Measurements from ENCODE around the gene CCDC196. TPM values are rescaled to one million over a fixed set of nuclear protein-coding genes. Genes with fewer than 3 reads are reported as not detected.
"Not testable (repeated sequence)": the region's sequence is repeated elsewhere in the genome, so short reads cannot be mapped to it uniquely, and the experiment has no call there.

The CCDC196 gene
- total RNA-seq, 1 experiment from 2014 or later, result not detected

GRCh38 chr14:66507722-66508546 lies 21.8 kb downstream of the CCDC196 start, which contains the start of gene GPHN:
GPHN (plus strand) TSS chr14:66508147.
- H3K36me3 ChIP-seq (replicated peaks; ENCODE audit: control insufficient read depth, insufficient read depth, low read length), result no peaks in the 10 kb centered on the region
- DNase-seq, result peak; percentile 89
- H3K27me3 ChIP-seq (ENCODE audit: control insufficient read depth, insufficient read depth, low read length), result peaks cover 10% of the 10 kb centered on the region
- H3K4me3 ChIP-seq (ENCODE audit: insufficient read depth, low read depth, low read length), result peak within 1 kb of the TSS; percentile 92

GRCh38 chr14:66508547-66508845 lies 22.3 kb downstream of the CCDC196 start:
- Histone ChIP-seq H3K36me3 (replicated peaks; ENCODE audit: control insufficient read depth, insufficient read depth, low read length) (no peaks in the 10 kb centered on the region), H3K27me3 (ENCODE audit: control insufficient read depth, insufficient read depth, low read length) (peaks cover 10% of the 10 kb centered on the region), H3K4me3 (ENCODE audit: insufficient read depth, low read depth, low read length) (peak overlapping the region; percentile 92)
- no peak for DNase-seq

GRCh38 chr14:66508846-66509621 lies 22.9 kb downstream of the CCDC196 start:
- peak overlapping the region; percentile 92 for H3K4me3 ChIP-seq (ENCODE audit: insufficient read depth, low read depth, low read length)
- H3K36me3 ChIP-seq (replicated peaks; ENCODE audit: control insufficient read depth, insufficient read depth, low read length), result no peaks in the 10 kb centered on the region
- DNase-seq, result peak; percentile 72
- H3K27me3 ChIP-seq (ENCODE audit: control insufficient read depth, insufficient read depth, low read length), result peaks cover 10% of the 10 kb centered on the region

GRCh38 chr14:66509874-66510273 lies 23.7 kb downstream of the CCDC196 start:
- H3K27me3 ChIP-seq (ENCODE audit: control insufficient read depth, insufficient read depth, low read length), result peaks cover 10% of the 10 kb centered on the region
- H3K4me3 ChIP-seq (ENCODE audit: insufficient read depth, low read depth, low read length), result no peak overlapping the region; the same call in 1 of the 2 replicates
- no peaks in the 10 kb centered on the region for H3K36me3 ChIP-seq (replicated peaks; ENCODE audit: control insufficient read depth, insufficient read depth, low read length)
- DNase-seq, result peak; percentile 5

- DNase-seq, result no peak
- no peak overlapping the region for H3K4me3 ChIP-seq (ENCODE audit: insufficient read depth, low read depth, low read length)
- H3K27me3 ChIP-seq (ENCODE audit: control insufficient read depth, insufficient read depth, low read length), result peaks cover 10% of the 10 kb centered on the region
- H3K36me3 ChIP-seq (replicated peaks; ENCODE audit: control insufficient read depth, insufficient read depth, low read length), result no peaks in the 10 kb centered on the region
Observed at GRCh38 chr14:66511849-66512248, 25.7 kb downstream of the CCDC196 start.

GRCh38 chr14:66514213-66514612 lies 28.0 kb downstream of the CCDC196 start:
- Histone ChIP-seq H3K36me3 (replicated peaks; ENCODE audit: control insufficient read depth, insufficient read depth, low read length) (no peaks in the 10 kb centered on the region), H3K27me3 (ENCODE audit: control insufficient read depth, insufficient read depth, low read length) (peaks cover 8% of the 10 kb centered on the region), H3K4me3 (ENCODE audit: insufficient read depth, low read depth, low read length) (no peak overlapping the region)
- no peak for DNase-seq

- no peak for DNase-seq
- H3K36me3 ChIP-seq (replicated peaks; ENCODE audit: control insufficient read depth, insufficient read depth, low read length), result no peaks in the 10 kb centered on the region
- H3K4me3 ChIP-seq (ENCODE audit: insufficient read depth, low read depth, low read length), result no peak overlapping the region
- H3K27me3 ChIP-seq (ENCODE audit: control insufficient read depth, insufficient read depth, low read length), result no peaks in the 10 kb centered on the region
Observed at GRCh38 chr14:66530526-66530925, 44.4 kb downstream of the CCDC196 start.

- H3K4me3 ChIP-seq (ENCODE audit: insufficient read depth, low read depth, low read length), result no peak overlapping the region
- DNase-seq, result no peak
- no peaks in the 10 kb centered on the region for H3K36me3 ChIP-seq (replicated peaks; ENCODE audit: control insufficient read depth, insufficient read depth, low read length)
- H3K27me3 ChIP-seq (ENCODE audit: control insufficient read depth, insufficient read depth, low read length), result no peaks in the 10 kb centered on the region
Observed at GRCh38 chr14:66539034-66539433, 52.9 kb downstream of the CCDC196 start.

GRCh38 chr14:66540038-66540437 lies 53.9 kb downstream of the CCDC196 start:
- Histone ChIP-seq H3K27me3 (ENCODE audit: control insufficient read depth, insufficient read depth, low read length) (no peaks in the 10 kb centered on the region), H3K4me3 (ENCODE audit: insufficient read depth, low read depth, low read length) (no peak overlapping the region)
- no peak for DNase-seq

GRCh38 chr14:66541627-66542026 lies 55.5 kb downstream of the CCDC196 start:
- H3K27me3 ChIP-seq (ENCODE audit: control insufficient read depth, insufficient read depth, low read length), result no peaks in the 10 kb centered on the region
- H3K36me3 ChIP-seq (replicated peaks; ENCODE audit: control insufficient read depth, insufficient read depth, low read length), result no peaks in the 10 kb centered on the region
- no peak overlapping the region for H3K4me3 ChIP-seq (ENCODE audit: insufficient read depth, low read depth, low read length)
- no peak for DNase-seq

More at GRCh38 chr14:66540038-66540437, 53.9 kb downstream of the CCDC196 start:
- H3K36me3 ChIP-seq (replicated peaks; ENCODE audit: control insufficient read depth, insufficient read depth, low read length), result no peaks in the 10 kb centered on the region

GRCh38 chr14:66543996-66544395 lies 57.8 kb downstream of the CCDC196 start:
- H3K4me3 ChIP-seq (ENCODE audit: insufficient read depth, low read depth, low read length), result no peak overlapping the region
- H3K27me3 ChIP-seq (ENCODE audit: control insufficient read depth, insufficient read depth, low read length), result no peaks in the 10 kb centered on the region
- no peak for DNase-seq
- H3K36me3 ChIP-seq (replicated peaks; ENCODE audit: control insufficient read depth, insufficient read depth, low read length), result no peaks in the 10 kb centered on the region

GRCh38 chr14:66545191-66545590 lies 59.0 kb downstream of the CCDC196 start:
- not testable (repeated sequence) for DNase-seq; H3K4me3 ChIP-seq (ENCODE audit: insufficient read depth, low read depth, low read length); H3K27me3 ChIP-seq (ENCODE audit: control insufficient read depth, insufficient read depth, low read length); H3K36me3 ChIP-seq (replicated peaks; ENCODE audit: control insufficient read depth, insufficient read depth, low read length)

GRCh38 chr14:66545751-66546150 lies 59.6 kb downstream of the CCDC196 start:
- H3K4me3 ChIP-seq (ENCODE audit: insufficient read depth, low read depth, low read length); DNase-seq; H3K36me3 ChIP-seq (replicated peaks; ENCODE audit: control insufficient read depth, insufficient read depth, low read length); H3K27me3 ChIP-seq (ENCODE audit: control insufficient read depth, insufficient read depth, low read length): not testable (repeated sequence)

Data from H7 (cell line).